ENCODE measurements around the gene ITGA1.

DNA sequence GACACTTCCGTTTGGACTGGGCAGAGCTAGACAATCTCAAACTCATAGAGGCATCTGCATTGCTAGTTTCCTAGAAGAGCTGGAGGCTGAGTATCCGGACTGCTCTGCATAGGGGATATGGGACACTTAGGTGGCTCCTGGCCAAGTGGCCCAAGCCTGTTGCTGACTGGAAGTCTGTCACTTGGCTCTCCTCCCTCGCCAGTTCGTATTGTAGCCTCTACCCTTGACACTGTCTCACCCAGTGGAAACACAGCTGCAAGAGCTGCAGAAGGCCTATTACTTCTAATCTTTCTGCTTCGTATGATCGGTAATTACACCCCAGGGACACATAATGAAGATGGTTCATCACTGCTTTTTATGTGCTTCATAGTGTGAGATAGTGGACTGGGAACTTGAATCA lies 34.7 kb downstream of the ITGA1 start:
- TF ChIP-seq, protein P1, sequence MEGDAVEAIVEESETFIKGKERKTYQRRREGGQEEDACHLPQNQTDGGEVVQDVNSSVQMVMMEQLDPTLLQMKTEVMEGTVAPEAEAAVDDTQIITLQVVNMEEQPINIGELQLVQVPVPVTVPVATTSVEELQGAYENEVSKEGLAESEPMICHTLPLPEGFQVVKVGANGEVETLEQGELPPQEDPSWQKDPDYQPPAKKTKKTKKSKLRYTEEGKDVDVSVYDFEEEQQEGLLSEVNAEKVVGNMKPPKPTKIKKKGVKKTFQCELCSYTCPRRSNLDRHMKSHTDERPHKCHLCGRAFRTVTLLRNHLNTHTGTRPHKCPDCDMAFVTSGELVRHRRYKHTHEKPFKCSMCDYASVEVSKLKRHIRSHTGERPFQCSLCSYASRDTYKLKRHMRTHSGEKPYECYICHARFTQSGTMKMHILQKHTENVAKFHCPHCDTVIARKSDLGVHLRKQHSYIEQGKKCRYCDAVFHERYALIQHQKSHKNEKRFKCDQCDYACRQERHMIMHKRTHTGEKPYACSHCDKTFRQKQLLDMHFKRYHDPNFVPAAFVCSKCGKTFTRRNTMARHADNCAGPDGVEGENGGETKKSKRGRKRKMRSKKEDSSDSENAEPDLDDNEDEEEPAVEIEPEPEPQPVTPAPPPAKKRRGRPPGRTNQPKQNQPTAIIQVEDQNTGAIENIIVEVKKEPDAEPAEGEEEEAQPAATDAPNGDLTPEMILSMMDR (IDR thresholded peaks at IDR 0.05; ENCODE audit: low read depth, low read length, missing input control): no peak
- TF ChIP-seq FOXA1 (IDR thresholded peaks at IDR 0.05) (no peak), RXRA (IDR thresholded peaks at IDR 0.05) (peak; percentile 20 to 56), YY1 (IDR thresholded peaks at IDR 0.05) (no peak)

All from liver (tissue), 3 donors.